T-cell (primary cell): Measurements from ENCODE around the gene DICER1. TPM values are rescaled to one million over a fixed set of nuclear protein-coding genes. Genes with fewer than 3 reads are reported as not detected.

ENCODE experiments used
- ATAC-seq, 4 experiments: fragments of 200-7000 bp in 3 of 4; fragments of 150-1000 bp in 1 of 4; cut with Tn5 transposase; replicated peaks in 1 of 4; 1 replicate in 3 of 4; 2 replicates in 1 of 4; pipeline ENCODE4 v1.10.0; 2021; ENCODE audit warnings: moderate library complexity in 3 of 4, mild to moderate bottlenecking in 2 of 4, moderate number of reproducible peaks in 1 of 4
- CTCF ChIA-PET, 2 donors: fragments of 300-600 bp; sonication (Branson Sonifier 250); formaldehyde crosslinking; loops; one replicate each; lab custom pipeline; 2022; ENCODE audit warnings: antibody characterized with exemption in 2 of 2; lab: Charles Lee
- POLR2A ChIA-PET, 2 donors: fragments of 300-600 bp; sonication (Branson Sonifier 250); formaldehyde crosslinking; loops; one replicate each; lab custom pipeline; 2022; ENCODE audit warnings: antibody characterized with exemption in 2 of 2; lab: Charles Lee
- DNase-seq, 35 experiments: peaks; one replicate each; pipeline versions ENCODE4 v3.0.0 to v3.0.0-alpha.2; 2013 to 2023
- H3K27ac ChIP-seq: one replicate; pipeline ENCODE4 v1.5.1; 2013; ENCODE audit warnings: low read length
- H3K27me3 ChIP-seq, 2 experiments: replicated peaks in 1 of 2; 1 replicate in 1 of 2; 2 replicates in 1 of 2; pipeline versions ENCODE4 v1.6.1 to v1.7.0; 2013; ENCODE audit warnings: low read length in 1 of 2, mixed read lengths in 1 of 2; ENCODE audit not compliant: control insufficient read depth in 2 of 2, insufficient read depth in 2 of 2; ENCODE audit errors: extremely low read depth in 1 of 2
- H3K36me3 ChIP-seq, 2 donors: 1 replicate in 1 of 2; 2 replicates in 1 of 2; pipeline versions ENCODE4 v1.6.1 to v1.7.0; 2013; ENCODE audit warnings: low read length in 1 of 2; ENCODE audit not compliant: control insufficient read depth in 2 of 2, insufficient read depth in 1 of 2; ENCODE audit errors: extremely low read depth in 1 of 2
- H3K4me1 ChIP-seq, 2 experiments: 1 replicate in 1 of 2; 2 replicates in 1 of 2; pipeline versions ENCODE4 v1.6.1 to v1.7.0; 2013; ENCODE audit warnings: low read length in 2 of 2, mixed read lengths in 1 of 2; ENCODE audit not compliant: insufficient read depth in 2 of 2, control insufficient read depth in 1 of 2; ENCODE audit errors: extremely low read depth in 1 of 2
- H3K4me3 ChIP-seq, 2 donors: 1 replicate in 1 of 2; 2 replicates in 1 of 2; pipeline versions ENCODE4 v1.5.1 to v1.7.0; 2013; ENCODE audit warnings: mild to moderate bottlenecking in 2 of 2, low read length in 1 of 2, moderate library complexity in 1 of 2; ENCODE audit not compliant: control insufficient read depth in 1 of 2; ENCODE audit errors: extremely low read depth in 1 of 2
- H3K9me3 ChIP-seq: 2 replicates; pipeline ENCODE4 v1.7.0; 2013
- H3K27ac Mint-ChIP-seq, 2 donors: one replicate each; pipeline ENCODE4 v1.8.0; 2020 to 2021; ENCODE audit warnings: mild to moderate bottlenecking in 2 of 2, mixed read lengths in 2 of 2
- H3K27me3 Mint-ChIP-seq, 2 donors: one replicate each; pipeline ENCODE4 v1.8.0; 2021 to 2022; ENCODE audit warnings: mixed read lengths in 2 of 2
- H3K36me3 Mint-ChIP-seq: one replicate; pipeline ENCODE4 v1.8.0; 2021; ENCODE audit warnings: mixed read lengths
- H3K4me1 Mint-ChIP-seq, 3 donors: one replicate each; pipeline ENCODE4 v1.8.0; 2020 to 2022; ENCODE audit warnings: mixed read lengths in 3 of 3, mild to moderate bottlenecking in 1 of 3
- H3K4me3 Mint-ChIP-seq, 3 donors: one replicate each; pipeline ENCODE4 v1.8.0; 2020 to 2022; ENCODE audit warnings: mild to moderate bottlenecking in 3 of 3, mixed read lengths in 3 of 3, moderate library complexity in 3 of 3
- H3K9me3 Mint-ChIP-seq, 3 donors: one replicate each; pipeline ENCODE4 v1.8.0; 2020 to 2022; ENCODE audit warnings: mixed read lengths in 3 of 3
- WGBS: methylation state at CpG from one replicate; pipeline ENCODE4 v1.1.5; 2013; ENCODE audit warnings: missing lambda C conversion rate; ENCODE audit not compliant: insufficient coverage; 5-methylcytosine and 5-hydroxymethylcytosine counted together
- total RNA-seq, 35 experiments: library from RNA in 6 of 35; stranded (reverse) in 6 of 35; fragments of 120-200 nt in 1 of 35; gene quantifications; one replicate each; pipeline versions ENCODE4 v1.2.1 to v1.2.4 and lab custom pipeline; 2013 to 2026

Gene DICER1
- total RNA-seq, 5 donors from 2014 or later (not counting 1 experiment from before 2014, with no cell fraction given): 40.1 to 62.8 (median 57.8) TPM

DNA sequence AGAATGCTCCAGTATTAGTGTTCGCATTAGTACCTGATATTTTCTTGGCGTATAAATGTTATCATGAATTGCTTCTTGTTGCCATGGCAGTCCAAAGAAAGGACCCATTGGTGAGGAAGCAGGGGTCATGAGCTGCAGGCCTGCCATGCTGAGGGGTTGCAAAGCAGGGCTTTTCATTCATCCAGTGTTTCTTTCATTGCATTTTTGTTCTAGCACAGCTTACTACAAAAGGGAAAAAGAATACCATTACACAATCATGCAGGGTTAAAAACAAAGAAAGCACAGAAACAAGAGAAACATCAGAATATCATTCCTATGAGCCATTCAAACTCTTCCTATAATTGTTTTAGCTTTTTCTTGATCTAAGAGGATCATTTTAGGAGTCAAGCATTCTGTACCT, 24.0 kb downstream of the DICER1 start:
- CTCF ChIA-PET: interaction anchor here in 1 of 2 donors (1.6 kb wide), 1 partner anchor 24 kb away, joined by 3 read pairs; the partner anchor contains the start of gene DICER1
- H3K27me3 Mint-ChIP-seq: no peaks in the 10 kb centered on the region

DNA sequence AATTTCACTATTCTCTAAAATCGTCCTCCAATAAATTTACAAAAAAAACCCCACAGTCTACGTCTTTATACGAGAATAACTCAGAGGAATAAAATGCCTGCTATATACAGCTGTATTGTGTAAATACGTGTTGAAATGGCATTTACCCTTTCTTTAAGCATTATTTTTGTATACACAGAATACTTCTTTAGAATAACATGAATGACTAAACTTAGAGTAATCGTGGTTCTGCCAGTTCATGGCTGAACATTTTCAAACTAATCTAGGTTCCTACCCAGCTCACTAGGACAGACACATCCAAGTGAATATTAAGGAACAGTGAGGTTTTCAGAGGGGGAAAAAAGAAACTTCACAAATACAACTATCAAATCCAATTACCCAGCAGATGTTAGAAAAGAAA, 24.6 kb downstream of the DICER1 start:
- WGBS: no CpG with 5 or more reads among the region's 5 CpGs
- H3K27me3 Mint-ChIP-seq: no peaks in the 10 kb centered on the region

More for the DNA sequence above, 24.0 kb downstream of the DICER1 start:
- DNase-seq (no peak), ATAC-seq (no peak)
- Histone ChIP-seq H3K4me3 (no peak overlapping the region), H3K4me1 (peaks cover 0 to 2% of the 10 kb centered on the region in 2 experiments), H3K27ac (no peak overlapping the region), H3K9me3 (no peaks in the 10 kb centered on the region), H3K36me3 (peaks cover 0 to 31% of the 10 kb centered on the region in 2 donors), H3K27me3 (no peaks in the 10 kb centered on the region)
- H3K9me3 Mint-ChIP-seq: no peaks in the 10 kb centered on the region
- no peak overlapping the region for H3K4me3 Mint-ChIP-seq
- no peak overlapping the region for H3K27ac Mint-ChIP-seq
- peaks cover 40% of the 10 kb centered on the region for H3K36me3 Mint-ChIP-seq
- 95% methylated on average over 2 of the region's 2 CpGs for WGBS
- peaks cover 46 to 57% (median 54%) of the 10 kb centered on the region in 3 donors for H3K4me1 Mint-ChIP-seq
- POLR2A ChIA-PET: no interaction called here

DNA sequence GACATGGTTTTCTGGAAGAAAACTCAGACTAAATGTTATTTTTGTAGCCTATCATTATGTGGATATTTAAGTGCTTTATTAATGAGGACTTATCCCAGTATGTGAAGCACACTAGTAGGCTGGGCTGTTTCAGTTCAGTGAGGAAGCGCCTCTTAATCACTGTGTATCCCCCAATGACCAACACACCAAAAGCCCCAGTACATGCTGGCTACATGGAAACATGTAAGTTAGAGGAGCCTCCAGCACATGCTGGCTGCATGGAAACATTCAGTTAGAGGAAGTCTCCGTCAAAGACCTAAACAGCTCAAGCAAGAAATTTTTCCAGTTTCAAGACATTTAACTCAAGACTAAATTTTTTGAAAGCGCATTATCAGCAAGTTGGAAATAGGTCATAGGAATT, 26.8 kb downstream of the DICER1 start:
- no peaks in the 10 kb centered on the region for H3K27me3 ChIP-seq
- H3K4me3 Mint-ChIP-seq: no peak overlapping the region
- H3K4me1 Mint-ChIP-seq: peaks cover 29 to 49% (median 33%) of the 10 kb centered on the region in 3 donors
- no peak overlapping the region for H3K27ac Mint-ChIP-seq
- no CpG with 5 or more reads among the region's 3 CpGs for WGBS
- POLR2A ChIA-PET: no interaction called here
- no peaks in the 10 kb centered on the region for H3K9me3 Mint-ChIP-seq
- no peaks in the 10 kb centered on the region for H3K4me1 ChIP-seq
- no peak overlapping the region for H3K4me3 ChIP-seq
- DNase-seq (no peak), ATAC-seq (no peak)
- CTCF ChIA-PET: no interaction called here
- peaks cover 50% of the 10 kb centered on the region for H3K36me3 Mint-ChIP-seq
- H3K27me3 Mint-ChIP-seq: no peaks in the 10 kb centered on the region
- H3K36me3 ChIP-seq: peaks cover 0 to 36% of the 10 kb centered on the region in 2 donors
- H3K27ac ChIP-seq: no peak overlapping the region
- no peaks in the 10 kb centered on the region for H3K9me3 ChIP-seq

More for the DNA sequence above, 24.6 kb downstream of the DICER1 start:
- POLR2A ChIA-PET: no interaction called here
- Mint-ChIP-seq H3K27ac (no peak overlapping the region), H3K4me1 (peaks cover 42 to 57% (median 51%) of the 10 kb centered on the region in 3 donors), H3K4me3 (no peak overlapping the region), H3K9me3 (no peaks in the 10 kb centered on the region), H3K36me3 (peaks cover 42% of the 10 kb centered on the region)
- no peak for ATAC-seq
- Histone ChIP-seq H3K36me3 (peaks cover 0 to 31% of the 10 kb centered on the region in 2 donors), H3K27ac (no peak overlapping the region), H3K4me1 (peaks cover 0 to 2% of the 10 kb centered on the region in 2 experiments), H3K9me3 (no peaks in the 10 kb centered on the region), H3K27me3 (no peaks in the 10 kb centered on the region), H3K4me3 (no peak overlapping the region)
- CTCF ChIA-PET: interaction anchor here in 1 of 2 donors (1.6 kb wide), 1 partner anchor 25 kb away, joined by 3 read pairs; the partner anchor contains the start of gene DICER1
- DNase-seq: no peak

DNA sequence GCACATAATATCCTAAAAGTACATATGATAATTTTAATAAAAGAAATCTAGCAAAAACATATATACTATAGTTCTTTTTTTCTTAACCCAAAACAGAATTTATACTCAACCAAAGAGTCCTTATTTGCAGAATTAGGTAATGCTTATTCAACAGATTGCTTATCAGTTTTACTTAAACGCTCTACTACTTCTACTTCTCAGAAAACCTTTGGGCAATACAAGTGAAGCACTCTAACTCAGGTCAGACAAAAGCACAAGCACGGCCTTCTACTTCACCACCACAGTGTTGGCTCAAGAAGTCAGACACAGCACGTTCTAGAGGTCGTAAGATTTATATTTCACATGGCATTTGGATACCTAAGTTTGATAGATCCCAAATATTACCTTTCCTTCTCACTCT, 29.2 kb downstream of the DICER1 start:
- peaks cover 3 to 50% of the 10 kb centered on the region in 2 donors for H3K36me3 ChIP-seq
- POLR2A ChIA-PET: no interaction called here
- no peak overlapping the region for H3K27ac Mint-ChIP-seq
- ATAC-seq: no peak
- CTCF ChIA-PET: no interaction called here
- H3K27me3 ChIP-seq: no peaks in the 10 kb centered on the region
- H3K9me3 ChIP-seq: no peaks in the 10 kb centered on the region
- H3K4me1 Mint-ChIP-seq: peaks cover 19 to 36% (median 22%) of the 10 kb centered on the region in 3 donors
- peaks cover 64% of the 10 kb centered on the region for H3K36me3 Mint-ChIP-seq
- no peak for DNase-seq
- no peak overlapping the region for H3K4me3 Mint-ChIP-seq
- no peaks in the 10 kb centered on the region for H3K4me1 ChIP-seq
- 100% methylated on average over 2 of the region's 4 CpGs for WGBS
- no peak overlapping the region for H3K4me3 ChIP-seq
- no peak overlapping the region for H3K27ac ChIP-seq
- H3K9me3 Mint-ChIP-seq: no peaks in the 10 kb centered on the region
- no peaks in the 10 kb centered on the region for H3K27me3 Mint-ChIP-seq

DNA sequence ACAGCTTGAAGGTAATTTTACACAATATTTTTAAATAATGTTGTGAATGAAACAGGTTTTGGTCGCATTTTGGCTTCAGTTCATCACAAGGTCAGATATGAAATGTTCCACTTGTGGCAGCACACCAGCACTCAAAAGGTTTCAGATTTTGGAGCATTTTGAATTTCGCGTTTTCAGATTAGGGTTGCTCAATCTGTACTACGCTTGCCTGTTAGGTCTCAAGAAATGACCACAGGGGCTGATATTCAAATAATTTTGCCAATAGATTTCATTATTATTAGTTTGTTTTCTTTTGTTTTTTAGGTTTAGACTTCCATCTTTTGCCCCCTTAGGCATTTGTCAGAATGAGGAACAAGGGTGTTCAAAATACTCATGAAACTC, 29.8 kb downstream of the DICER1 start:
- Mint-ChIP-seq H3K4me1 (peaks cover 15 to 30% (median 22%) of the 10 kb centered on the region in 3 donors), H3K27ac (no peak overlapping the region), H3K36me3 (peaks cover 60% of the 10 kb centered on the region), H3K27me3 (no peaks in the 10 kb centered on the region), H3K4me3 (no peak overlapping the region), H3K9me3 (no peaks in the 10 kb centered on the region)
- DNase-seq (no peak), ATAC-seq (no peak)
- CTCF ChIA-PET: no interaction called here
- POLR2A ChIA-PET: no interaction called here
- Histone ChIP-seq H3K9me3 (no peaks in the 10 kb centered on the region), H3K4me1 (no peaks in the 10 kb centered on the region), H3K4me3 (no peak overlapping the region), H3K27me3 (no peaks in the 10 kb centered on the region), H3K36me3 (peaks cover 3 to 49% of the 10 kb centered on the region in 2 donors), H3K27ac (no peak overlapping the region)
- no CpG with 5 or more reads among the region's 4 CpGs for WGBS

DNA sequence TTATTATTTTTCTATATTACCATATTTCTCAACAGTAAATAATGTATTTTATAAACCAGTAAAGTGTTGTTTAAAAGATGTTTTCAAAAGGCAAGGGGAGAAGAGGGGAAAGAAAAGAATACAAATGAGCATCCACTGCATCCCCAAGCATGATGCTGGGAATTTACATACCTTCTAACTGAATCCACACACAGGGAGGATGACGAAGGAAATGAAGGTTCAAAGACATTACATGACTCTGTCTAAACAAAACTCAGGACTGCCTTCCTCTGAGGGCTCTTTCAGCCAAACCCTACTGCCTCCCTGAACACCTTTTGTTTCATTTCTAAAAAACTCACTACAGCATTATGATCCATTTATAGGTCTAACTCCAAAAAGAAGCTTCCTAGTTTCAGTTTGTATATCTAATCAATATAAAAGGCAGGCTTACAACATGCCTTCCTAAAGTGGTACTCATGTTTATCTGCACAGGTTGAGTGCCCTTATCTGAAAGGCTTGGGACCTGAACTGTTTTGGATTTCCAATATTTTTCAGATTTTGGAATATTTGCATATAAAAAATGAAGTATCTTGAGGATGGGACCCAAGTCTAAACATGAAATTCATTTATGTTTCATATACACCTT, 30.3 kb downstream of the DICER1 start:
- CTCF ChIA-PET: no interaction called here
- no peak for DNase-seq

More for the DNA sequence above, 30.3 kb downstream of the DICER1 start:
- no peaks in the 10 kb centered on the region for H3K4me1 ChIP-seq
- no peak overlapping the region for H3K27ac Mint-ChIP-seq
- peaks cover 3 to 50% of the 10 kb centered on the region in 2 donors for H3K36me3 ChIP-seq
- H3K4me1 Mint-ChIP-seq: peaks cover 15 to 27% (median 24%) of the 10 kb centered on the region in 3 donors
- H3K27ac ChIP-seq: no peak overlapping the region
- no peaks in the 10 kb centered on the region for H3K27me3 ChIP-seq
- no peak overlapping the region for H3K4me3 ChIP-seq
- H3K27me3 Mint-ChIP-seq: no peaks in the 10 kb centered on the region
- WGBS: 92% methylated on average over 1 of the region's 1 CpG
- no peak overlapping the region for H3K4me3 Mint-ChIP-seq
- ATAC-seq: no peak
- no peaks in the 10 kb centered on the region for H3K9me3 Mint-ChIP-seq
- peaks cover 58% of the 10 kb centered on the region for H3K36me3 Mint-ChIP-seq
- POLR2A ChIA-PET: no interaction called here
- no peaks in the 10 kb centered on the region for H3K9me3 ChIP-seq
